Muscle layer of duodenum (tissue), 2 donors: ENCODE results near the gene FAM151A.
A peak's percentile ranks its signal among the peaks of the same experiment; 100 is the strongest.

Experiments
- H3K27ac ChIP-seq: one replicate; pipeline ENCODE4 v1.7.0; 2013; ENCODE audit warnings: mild to moderate bottlenecking, low read length
- H3K27me3 ChIP-seq: one replicate; pipeline ENCODE4 v1.7.0; 2013; ENCODE audit warnings: low read depth, mild to moderate bottlenecking, control low read depth, low read length
- H3K36me3 ChIP-seq, 2 donors: one replicate each; pipeline ENCODE4 v1.7.0; 2013; ENCODE audit warnings: low read length in 2 of 2, control low read depth in 1 of 2, mild to moderate bottlenecking in 1 of 2; ENCODE audit not compliant: insufficient read depth in 2 of 2, control insufficient read depth in 1 of 2
- H3K4me1 ChIP-seq, 2 donors: one replicate each; pipeline ENCODE4 v1.7.0; 2013; ENCODE audit warnings: low read length in 2 of 2, mild to moderate bottlenecking in 2 of 2, control low read depth in 1 of 2, moderate library complexity in 1 of 2; ENCODE audit not compliant: insufficient read depth in 2 of 2, control insufficient read depth in 1 of 2
- H3K4me3 ChIP-seq, 2 donors: one replicate each; pipeline ENCODE4 v1.7.0; 2013; ENCODE audit warnings: low read length in 2 of 2, low read depth in 1 of 2, mild to moderate bottlenecking in 1 of 2
- H3K9me3 ChIP-seq, 2 donors: one replicate each; pipeline ENCODE4 v1.7.0; 2013; ENCODE audit warnings: low read length in 2 of 2, control low read depth in 1 of 2, mild to moderate bottlenecking in 1 of 2; ENCODE audit not compliant: control insufficient read depth in 1 of 2
- donor health status: healthy.

The FAM151A gene

DNA sequence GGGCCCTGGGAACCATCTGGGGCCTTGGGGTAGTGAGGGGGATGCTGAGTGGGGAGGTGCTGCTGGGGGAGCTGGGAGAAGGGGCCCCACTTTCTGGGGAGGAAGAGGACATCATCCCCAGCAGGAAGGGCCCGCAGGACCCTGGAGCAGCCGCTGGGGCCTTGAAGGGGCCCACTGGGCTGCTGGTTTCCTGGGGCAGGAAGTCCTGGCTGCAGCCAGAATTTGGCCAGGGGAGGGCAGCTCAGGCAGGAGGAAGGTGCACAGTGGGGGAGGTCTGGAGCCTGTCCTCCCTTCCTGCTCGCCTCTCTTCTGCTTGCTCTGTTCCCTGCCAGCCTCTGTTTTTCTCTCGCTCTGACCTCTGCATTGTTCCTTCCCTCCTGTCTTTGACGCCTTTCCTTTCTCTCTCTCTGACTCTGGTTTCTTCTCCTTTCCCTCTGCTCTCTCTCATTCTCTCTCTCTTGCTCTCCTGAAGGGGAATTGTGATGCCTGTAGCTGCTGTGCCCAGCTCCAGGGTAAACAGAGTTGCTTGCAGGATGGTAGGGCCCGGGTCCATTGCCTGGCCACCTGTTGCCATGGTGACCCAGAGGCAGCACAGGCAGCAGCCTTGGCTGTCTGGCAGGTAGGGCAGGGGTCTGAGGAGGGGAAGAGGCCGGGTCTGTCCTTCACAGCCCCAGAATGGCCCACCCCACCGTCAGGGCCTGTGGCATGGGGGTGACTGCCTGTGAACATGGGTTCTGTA lies 51.4 kb downstream of the FAM151A start:
- H3K9me3 ChIP-seq: no peaks in the 10 kb centered on the region
- peaks cover 0 to 11% of the 10 kb centered on the region in 2 donors for H3K4me1 ChIP-seq
- H3K4me3 ChIP-seq: no peak overlapping the region
- no peak overlapping the region for H3K27ac ChIP-seq
- no peaks in the 10 kb centered on the region for H3K27me3 ChIP-seq
- no peaks in the 10 kb centered on the region for H3K36me3 ChIP-seq

DNA sequence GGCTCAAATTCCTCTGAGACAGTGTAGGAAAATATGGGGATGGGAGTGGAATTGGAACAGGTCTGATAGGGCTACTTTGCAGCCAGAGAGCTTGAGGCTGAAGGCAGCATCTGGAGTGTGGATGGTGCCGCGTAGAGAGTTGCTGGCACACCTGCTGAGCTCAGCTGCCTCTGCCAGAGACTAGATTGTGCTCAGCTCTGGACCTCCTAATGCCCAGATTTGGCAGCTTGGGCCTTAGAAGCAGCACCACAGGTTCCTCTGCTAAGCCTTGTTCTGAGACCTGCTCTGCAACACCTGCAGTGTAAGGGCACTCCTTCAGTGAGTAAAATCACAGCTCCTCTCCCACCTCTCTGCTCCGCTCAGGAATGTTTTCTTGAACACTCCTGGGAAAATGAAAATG lies 52.0 kb downstream of the FAM151A start:
- no peaks in the 10 kb centered on the region for H3K9me3 ChIP-seq
- no peak overlapping the region for H3K4me3 ChIP-seq
- no peaks in the 10 kb centered on the region for H3K36me3 ChIP-seq
- H3K27me3 ChIP-seq: no peaks in the 10 kb centered on the region
- H3K27ac ChIP-seq: no peak overlapping the region
- H3K4me1 ChIP-seq: peaks cover 0 to 11% of the 10 kb centered on the region in 2 donors

GRCh38 chr1:54570161-54570560 lies 53.2 kb downstream of the FAM151A start:
- H3K36me3 ChIP-seq: no peaks in the 10 kb centered on the region
- no peaks in the 10 kb centered on the region for H3K27me3 ChIP-seq
- peaks cover 0 to 11% of the 10 kb centered on the region in 2 donors for H3K4me1 ChIP-seq
- H3K4me3 ChIP-seq: no peak overlapping the region
- no peak overlapping the region for H3K27ac ChIP-seq
- H3K9me3 ChIP-seq: no peaks in the 10 kb centered on the region

DNA sequence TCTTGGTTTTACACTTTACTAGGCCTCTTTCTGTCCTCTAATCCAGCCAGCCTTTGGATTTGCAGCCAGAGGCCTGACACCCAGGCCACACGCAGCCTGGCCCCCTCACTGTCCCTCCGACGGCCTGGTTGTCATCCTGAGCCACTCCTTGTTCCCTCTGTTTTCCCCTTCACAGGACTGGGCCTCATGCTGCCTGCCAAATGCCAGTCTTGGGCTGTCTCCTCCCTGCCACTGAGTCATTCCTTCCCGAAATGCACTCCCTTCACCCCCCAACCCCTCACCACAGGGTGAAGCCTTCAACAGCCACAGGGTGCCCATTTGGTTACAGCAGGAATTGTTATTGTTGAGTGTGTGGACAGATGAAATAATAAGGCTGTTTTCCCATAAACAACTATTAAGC lies 54.0 kb downstream of the FAM151A start:
- peaks cover 0 to 11% of the 10 kb centered on the region in 2 donors for H3K4me1 ChIP-seq
- no peak overlapping the region for H3K27ac ChIP-seq
- H3K36me3 ChIP-seq: no peaks in the 10 kb centered on the region
- no peaks in the 10 kb centered on the region for H3K9me3 ChIP-seq
- H3K4me3 ChIP-seq: no peak overlapping the region
- no peaks in the 10 kb centered on the region for H3K27me3 ChIP-seq

DNA sequence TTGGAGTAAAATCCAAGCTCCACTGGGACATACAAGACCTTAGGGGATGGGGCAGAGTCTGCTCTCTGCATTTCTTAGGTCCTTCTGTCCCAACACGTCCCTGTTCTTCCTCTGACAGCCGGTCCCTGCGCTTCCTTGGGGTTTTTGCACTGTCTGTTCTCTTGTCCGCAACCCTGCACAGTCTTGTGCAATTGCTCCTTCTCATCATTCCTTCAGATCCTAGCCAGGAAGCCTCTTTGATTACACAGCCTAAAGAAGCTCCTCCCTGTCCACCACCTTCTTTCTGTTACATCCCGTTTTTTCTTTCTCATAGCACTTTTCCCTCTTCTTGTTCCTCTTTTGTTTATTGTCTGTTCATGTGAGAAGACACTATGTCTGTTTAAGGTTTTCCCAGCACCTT lies 55.4 kb downstream of the FAM151A start:
- Histone ChIP-seq H3K36me3 (no peaks in the 10 kb centered on the region), H3K27me3 (no peaks in the 10 kb centered on the region), H3K9me3 (no peaks in the 10 kb centered on the region), H3K27ac (no peak overlapping the region), H3K4me1 (peaks cover 0 to 11% of the 10 kb centered on the region in 2 donors), H3K4me3 (no peak overlapping the region)

DNA sequence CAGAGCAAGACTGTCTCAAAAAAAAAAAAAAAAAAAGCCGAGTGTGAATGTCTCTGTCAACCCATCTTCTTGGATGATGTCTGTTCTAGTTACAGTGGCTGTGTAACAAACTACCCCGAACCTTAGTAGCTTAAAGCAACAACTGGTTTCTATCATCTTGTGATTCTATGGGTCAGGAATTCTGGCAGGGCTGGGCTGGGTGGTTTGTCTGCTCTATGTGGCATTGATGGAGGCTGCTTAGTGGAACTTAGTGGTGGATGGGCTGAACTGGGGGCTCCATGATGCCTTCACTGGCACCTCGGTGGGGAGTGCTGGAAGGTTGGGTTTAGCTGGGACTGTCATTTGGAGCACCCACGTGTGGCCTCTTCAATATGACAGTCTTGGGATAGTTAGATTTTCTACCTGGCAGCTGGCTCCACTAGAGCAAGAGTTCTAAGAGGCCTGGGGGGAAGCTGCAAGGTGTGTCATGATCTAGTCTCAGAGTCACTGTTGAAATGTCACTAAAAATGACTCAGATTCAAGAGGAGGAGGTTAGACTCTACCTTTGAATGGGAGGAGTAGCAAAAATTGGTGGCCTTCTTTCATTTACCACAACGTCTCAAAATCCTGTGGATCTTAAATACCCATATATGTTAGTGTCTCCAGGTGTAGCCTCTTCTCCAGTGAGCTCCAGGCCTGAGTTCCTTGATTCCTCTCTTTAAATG lies 56.7 kb downstream of the FAM151A start:
- Histone ChIP-seq H3K9me3 (no peaks in the 10 kb centered on the region), H3K27ac (no peak overlapping the region), H3K27me3 (no peaks in the 10 kb centered on the region), H3K4me3 (no peak overlapping the region), H3K4me1 (peaks cover 0 to 4% of the 10 kb centered on the region in 2 donors), H3K36me3 (no peaks in the 10 kb centered on the region)

GRCh38 chr1:54565113-54565501 lies 58.2 kb downstream of the FAM151A start:
- Histone ChIP-seq H3K9me3 (no peaks in the 10 kb centered on the region), H3K27ac (peak overlapping the region; percentile 82), H3K27me3 (no peaks in the 10 kb centered on the region), H3K4me1 (peaks cover 0 to 3% of the 10 kb centered on the region in 2 donors), H3K36me3 (no peaks in the 10 kb centered on the region), H3K4me3 (peak overlapping the region in 1 of 2 donors; percentile 31)

- no peaks in the 10 kb centered on the region for H3K27me3 ChIP-seq
- no peaks in the 10 kb centered on the region for H3K9me3 ChIP-seq
- H3K27ac ChIP-seq: peak overlapping the region; percentile 82
- peaks cover 0 to 9% of the 10 kb centered on the region in 2 donors for H3K4me1 ChIP-seq
- no peaks in the 10 kb centered on the region for H3K36me3 ChIP-seq
- peak overlapping the region in 1 of 2 donors; percentile 31 for H3K4me3 ChIP-seq
These were observed 58.8 kb downstream of the FAM151A start for GRCh38 chr1:54564312-54565112.

- H3K4me1 ChIP-seq: peaks cover 0 to 21% of the 10 kb centered on the region in 2 donors
- H3K36me3 ChIP-seq: no peaks in the 10 kb centered on the region
- H3K27ac ChIP-seq: no peak overlapping the region
- no peak overlapping the region for H3K4me3 ChIP-seq
- no peaks in the 10 kb centered on the region for H3K9me3 ChIP-seq
- H3K27me3 ChIP-seq: no peaks in the 10 kb centered on the region
These were observed 63.5 kb downstream of the FAM151A start for GRCh38 chr1:54559771-54560231.
